Activated CD8-positive, alpha-beta memory T cell treated with anti-CD3 and anti-CD28 coated beads, Interleukin-2, amount 50 U/mL, for 1 hour (primary cell): Measurements from ENCODE around the gene MYO18A.
"Not testable (repeated sequence)": the region's sequence is repeated elsewhere in the genome, so short reads cannot be mapped to it uniquely, and the experiment has no call there.

Source experiments
- DNase-seq: peaks from one replicate; pipeline ENCODE4 v3.0.0-alpha.2; 2020; ENCODE audit errors: extremely low read depth

MYO18A gene

DNA sequence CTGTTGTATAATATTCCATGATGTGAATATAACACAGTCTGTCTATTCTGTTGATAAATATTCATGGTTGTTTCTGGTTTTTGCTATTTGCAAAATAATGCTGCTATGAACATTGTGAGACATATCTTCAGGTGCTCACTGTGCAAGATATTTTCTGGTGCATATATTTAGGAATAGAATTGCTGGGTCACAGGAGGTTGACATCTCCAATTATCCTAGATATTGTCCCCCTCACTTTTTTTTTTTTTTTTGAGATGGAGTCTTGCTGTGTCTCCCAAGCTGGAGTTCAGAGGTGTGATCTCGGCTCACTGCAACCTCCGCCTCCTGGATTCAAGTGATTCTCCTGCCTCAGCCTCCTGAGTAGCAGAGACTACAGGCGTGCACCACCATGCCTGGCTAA, 14.5 kb upstream of the MYO18A start:
- DNase-seq: no peak

GRCh38 chr17:29193146-29193545, 12.9 kb upstream of the MYO18A start:
- DNase-seq: no peak

DNA sequence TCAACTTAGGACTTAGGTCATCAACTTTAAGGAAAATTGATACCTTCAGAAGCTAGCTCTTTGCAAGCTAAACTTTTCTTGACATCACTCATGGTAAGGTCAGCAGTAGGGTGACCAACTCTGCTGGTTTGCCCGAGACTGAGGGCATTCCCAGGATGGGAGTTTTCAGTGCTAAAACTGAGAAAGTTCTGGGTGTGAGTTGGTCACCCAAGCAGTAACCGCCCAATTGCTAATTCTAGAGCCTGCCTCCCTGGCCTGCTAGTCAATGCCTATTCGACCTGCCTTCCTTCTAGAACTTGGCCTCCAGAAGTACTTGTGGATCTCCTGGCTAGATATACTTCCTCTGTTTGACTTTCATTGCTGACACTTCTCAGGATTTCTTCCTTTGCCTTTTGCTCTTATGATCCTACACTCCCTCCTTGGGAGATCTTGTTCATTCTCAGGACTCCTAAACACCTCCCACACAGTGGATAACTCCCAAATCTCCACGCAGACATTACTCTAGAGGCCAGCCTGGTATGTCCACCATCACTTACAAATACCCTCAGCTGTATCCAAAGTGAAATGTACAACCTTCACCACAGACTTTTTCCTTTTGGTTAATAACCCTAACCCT, 10.5 kb upstream of the MYO18A start:
- no peak for DNase-seq

GRCh38 chr17:29190039-29190438, 9.8 kb upstream of the MYO18A start:
- DNase-seq: no peak

DNA sequence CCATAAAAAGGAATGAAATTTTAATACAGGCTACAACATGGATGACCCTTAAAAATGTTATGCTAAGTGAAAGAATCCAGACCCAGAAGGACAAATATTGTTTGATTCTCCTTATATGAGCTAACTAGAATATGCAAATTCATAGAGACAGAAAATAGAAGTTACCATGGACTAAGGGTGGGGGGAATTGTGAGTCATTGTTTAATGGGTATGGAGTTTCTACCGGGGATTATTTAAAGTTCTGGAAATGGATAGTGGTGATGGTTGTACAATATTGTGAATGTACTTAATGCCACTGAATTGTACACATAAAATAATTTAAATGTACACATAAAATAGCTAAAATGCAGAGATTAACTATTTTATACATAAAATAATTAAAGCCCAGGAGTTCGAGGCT, 9.2 kb upstream of the MYO18A start:
- no peak for DNase-seq

GRCh38 chr17:29181226-29181625, 1.0 kb upstream of the MYO18A start:
- no peak for DNase-seq

- no peak for DNase-seq
Measured at GRCh38 chr17:29180788-29181160, 576 bp upstream of the MYO18A start.

DNA sequence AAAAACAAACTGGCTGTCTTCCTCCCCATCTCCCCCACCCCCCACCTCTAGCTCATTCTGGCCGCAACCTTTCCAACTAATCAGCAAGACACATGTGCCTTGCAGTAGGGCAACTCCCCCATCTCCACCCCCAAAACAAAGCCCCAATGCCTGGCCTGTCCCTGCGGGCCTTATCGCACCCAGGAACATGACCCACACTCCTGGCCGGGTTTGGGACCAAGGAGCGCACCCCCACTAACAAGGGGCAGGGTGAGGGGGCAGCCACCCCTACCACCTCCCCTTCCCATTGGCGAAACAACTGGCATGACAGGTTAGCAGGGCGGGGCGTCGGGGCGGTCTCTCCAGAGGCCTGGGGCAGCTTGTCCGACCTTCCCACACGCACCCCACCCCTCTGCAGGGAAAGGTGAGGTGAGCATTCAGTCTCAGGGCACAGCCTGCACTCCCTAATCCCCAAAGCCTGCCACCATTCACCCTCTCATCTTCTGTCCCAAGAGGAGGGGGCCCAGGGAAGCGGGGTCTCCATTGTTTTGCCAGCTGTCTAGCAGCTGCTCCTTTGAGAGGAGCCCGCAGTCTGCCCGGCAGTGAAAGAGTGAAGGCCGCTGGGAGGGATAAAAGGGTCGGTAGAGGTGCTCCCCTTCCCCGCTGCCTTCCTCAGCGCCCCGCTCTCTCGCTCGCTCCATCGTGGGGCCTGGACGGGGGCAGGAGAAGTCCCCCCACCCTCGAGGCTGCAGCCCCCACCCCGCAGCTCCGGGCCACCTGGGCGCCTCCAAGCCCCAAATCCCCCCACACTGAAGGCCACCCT, 765 bp downstream of the MYO18A start:
- DNase-seq: no peak

DNA sequence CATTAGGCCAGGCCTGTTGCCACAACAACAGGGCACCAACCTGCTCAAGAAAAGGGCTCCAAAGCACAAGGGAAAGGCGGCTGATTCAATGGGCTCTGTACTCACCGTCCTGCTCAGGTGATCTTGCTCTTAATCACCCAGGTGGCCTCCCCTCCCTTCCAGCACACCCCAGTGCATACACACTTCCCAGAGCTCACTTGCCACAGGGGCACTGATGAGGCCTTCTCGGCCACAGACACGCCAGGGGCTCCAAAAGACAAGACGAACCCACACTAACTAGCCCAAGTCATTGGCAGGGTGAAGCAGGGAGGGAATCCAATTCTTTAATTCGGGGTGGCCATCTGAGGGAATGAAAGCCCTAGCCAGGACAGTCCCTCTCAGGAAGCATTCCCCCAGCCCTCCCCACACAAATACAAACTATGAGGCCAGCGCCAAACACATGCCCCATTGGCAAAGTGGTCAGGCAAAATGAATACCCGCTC, 1.4 kb downstream of the MYO18A start:
- DNase-seq: no peak

DNA sequence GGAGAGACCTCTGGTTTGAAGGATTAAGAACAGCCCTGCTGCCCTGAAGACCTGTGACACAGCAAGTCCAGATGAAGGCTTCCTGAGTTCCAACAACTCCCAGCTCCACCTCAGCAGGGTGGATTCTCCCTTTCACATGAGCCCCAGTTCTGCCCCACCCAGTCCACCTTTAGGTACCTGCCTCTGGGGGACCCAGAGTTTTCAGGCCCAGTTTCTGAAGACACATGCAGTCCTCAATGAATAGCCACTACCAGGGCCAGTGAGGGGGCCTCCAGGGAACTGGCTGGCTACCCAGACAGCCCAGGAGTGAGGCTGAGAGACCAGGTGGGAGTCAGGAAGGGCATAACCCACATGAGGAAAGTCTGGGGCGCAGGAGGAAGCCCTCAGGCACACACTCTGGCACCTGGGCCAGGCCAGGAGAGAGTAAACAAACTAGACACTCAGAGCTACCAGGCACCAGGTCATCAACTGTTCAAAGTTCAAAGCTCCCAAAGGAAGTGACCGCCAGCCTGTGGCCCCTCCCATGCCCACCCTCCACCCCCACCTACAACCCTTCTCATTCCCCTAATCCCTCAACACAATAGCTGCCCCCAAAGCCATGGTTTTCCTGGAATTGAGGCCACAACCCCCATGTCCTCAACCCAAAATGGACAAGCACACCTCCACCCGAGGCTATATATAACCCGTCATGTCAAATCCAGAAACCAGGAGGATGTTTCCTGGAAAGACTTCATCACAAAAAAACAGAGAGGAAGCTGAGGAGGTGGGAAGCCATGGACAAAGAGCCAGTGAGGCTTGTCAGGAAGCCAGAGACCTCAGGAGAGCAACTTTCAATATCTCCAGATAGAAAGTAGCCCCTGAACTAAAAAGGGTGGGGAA, 2.1 kb downstream of the MYO18A start:
- no peak for DNase-seq

GRCh38 chr17:29177541-29177870, 2.7 kb downstream of the MYO18A start:
- no peak for DNase-seq

GRCh38 chr17:29176558-29177351, 3.4 kb downstream of the MYO18A start:
- peak; percentile 21 for DNase-seq

DNA sequence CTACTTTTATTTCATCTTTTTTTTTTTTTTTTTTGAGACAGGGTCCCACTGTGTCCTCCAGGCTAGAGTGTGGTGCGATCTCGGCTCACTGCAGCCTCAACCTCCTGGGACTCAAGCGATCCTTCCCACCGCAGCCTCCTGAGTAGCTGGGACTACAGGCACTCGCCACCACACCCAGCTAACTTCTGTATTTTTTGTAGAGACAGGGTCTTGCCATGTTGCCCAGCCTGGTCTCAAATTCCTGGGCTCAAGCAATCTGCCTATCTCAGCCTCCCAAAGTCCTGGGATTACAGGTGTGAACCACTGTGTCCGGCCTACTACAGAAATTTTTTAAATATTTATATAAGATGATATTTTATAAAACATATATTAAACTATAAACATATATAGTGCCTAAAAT, 4.8 kb downstream of the MYO18A start:
- no peak for DNase-seq

DNA sequence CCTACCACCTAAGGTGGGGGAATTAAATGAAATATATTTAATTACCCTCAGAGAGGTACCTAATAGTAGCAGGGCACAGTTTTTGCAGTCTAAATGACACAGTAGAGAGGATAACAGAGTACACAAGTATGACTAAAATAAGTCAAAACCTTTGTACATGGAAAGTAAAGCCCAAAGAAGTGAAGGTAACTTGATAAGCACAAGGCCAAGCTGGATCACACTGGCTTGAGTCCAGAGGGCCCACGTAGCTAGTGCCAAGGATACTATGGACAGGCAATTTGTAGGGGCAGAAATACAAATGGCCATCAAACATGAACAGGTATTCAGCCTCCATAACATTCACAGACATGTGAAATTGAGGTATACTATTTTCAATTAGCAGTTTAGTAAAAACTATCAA, 7.6 kb downstream of the MYO18A start:
- no peak for DNase-seq

DNA sequence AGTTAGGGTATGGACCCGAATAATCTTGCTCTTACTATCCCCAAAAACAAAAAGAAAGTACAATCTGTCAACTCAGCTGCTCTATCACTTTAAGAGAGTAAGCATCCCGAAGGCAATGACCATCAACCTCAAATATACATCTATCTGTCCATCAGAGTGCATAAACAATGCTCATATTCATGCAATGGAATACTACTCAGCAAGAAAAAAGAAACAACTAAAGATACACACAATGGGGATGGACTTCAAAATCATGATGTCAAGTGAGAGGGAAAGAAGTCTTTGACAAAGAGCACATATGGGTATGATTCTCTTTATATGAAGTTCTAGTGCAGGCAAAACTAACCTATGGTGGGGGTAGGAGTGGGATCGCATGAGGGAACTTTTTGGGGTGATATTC, 9.5 kb downstream of the MYO18A start:
- DNase-seq: no peak

GRCh38 chr17:29169806-29170591, 10.2 kb downstream of the MYO18A start:
- no peak for DNase-seq

DNA sequence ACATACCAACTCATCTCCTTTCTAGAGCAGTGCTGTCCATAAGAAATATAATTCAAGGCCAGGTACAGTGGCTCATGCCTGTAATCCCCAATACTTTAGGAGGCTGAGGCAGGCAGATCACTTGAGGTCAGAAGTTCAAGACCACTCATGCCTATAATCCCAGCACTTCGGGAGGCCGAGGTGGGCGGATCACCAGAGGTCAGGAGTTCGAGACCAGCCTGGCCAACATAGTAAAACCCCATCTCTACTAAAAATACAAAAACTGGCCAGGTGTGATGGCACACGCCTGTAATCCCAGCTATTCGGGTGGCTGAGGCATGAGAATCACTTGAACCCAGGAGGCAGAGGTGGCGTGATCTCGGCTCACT, 11.5 kb downstream of the MYO18A start:
- not testable (repeated sequence) for DNase-seq

DNA sequence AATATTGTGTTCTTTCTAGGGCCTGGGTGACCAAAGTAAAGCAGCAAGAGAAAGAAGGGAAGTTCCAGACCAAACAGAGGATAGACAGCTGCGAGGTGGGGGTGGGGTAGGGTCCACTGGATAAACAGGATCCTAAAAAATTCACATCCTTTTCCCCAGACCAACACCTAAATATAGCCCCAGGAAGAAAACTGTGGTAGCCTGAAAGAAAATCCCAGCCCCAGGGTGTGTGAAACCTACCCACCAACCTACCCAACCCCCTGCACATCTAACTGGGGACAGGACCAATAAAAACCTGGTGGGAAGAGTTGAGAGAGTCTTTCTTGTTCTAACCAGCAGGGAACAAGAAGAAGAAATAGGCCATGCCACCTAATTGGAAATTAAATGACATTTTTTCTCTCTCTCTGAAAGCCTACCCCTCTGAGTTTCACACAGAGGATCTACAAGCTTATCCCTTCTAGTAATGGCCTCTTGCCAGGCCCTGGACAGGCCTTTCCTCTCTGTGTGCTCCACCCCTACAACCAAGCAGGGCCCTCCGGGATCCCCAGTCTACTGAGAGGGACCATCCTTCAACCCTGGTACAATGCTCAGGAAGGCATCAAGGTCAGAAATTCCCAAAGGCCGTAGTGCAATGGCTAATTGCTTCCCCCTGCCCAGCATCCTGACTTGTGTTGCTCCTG, 12.0 kb downstream of the MYO18A start:
- DNase-seq: no peak

- DNase-seq: no peak
Measured at GRCh38 chr17:29167393-29168078, 12.7 kb downstream of the MYO18A start.

DNA sequence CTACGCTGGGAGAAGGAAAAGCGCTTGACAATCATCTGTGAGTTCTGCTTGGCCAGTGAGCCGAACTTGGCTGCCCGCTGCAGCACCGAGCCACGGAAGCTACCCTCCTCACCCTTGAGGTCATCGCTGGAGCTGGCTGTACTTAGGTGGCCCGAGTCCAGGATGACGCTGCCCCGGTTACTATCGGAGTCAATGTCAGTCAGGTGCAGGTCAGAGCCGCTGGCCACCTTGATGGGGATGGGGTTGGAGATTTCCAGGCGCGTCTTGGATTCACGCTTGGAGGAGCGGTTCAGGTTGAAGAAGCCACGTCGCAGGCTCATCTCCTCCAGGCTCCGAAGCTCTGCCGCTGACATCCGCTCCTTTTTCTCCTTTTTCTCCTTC, 13.7 kb downstream of the MYO18A start:
- no peak for DNase-seq
